Bronchial epithelial cell (primary cell): Measurements from ENCODE around the gene CRK. TPM values are rescaled to one million over a fixed set of nuclear protein-coding genes. Genes with fewer than 3 reads are reported as not detected.
"Not testable (repeated sequence)": the region's sequence is repeated elsewhere in the genome, so short reads cannot be mapped to it uniquely, and the experiment has no call there.

Source experiments
- DNase-seq: peaks from one replicate; pipeline ENCODE4 v3.0.0-alpha.2; 2010; ENCODE audit warnings: low read depth
- FAIRE-seq: peaks from 2 replicates; lab custom pipeline; 2011; peaks lifted over from hg19 to GRCh38; lab: Jason Lieb, UNC
- H3K27me3 ChIP-seq: 2 replicates; pipeline ENCODE4 v1.5.1; 2011; ENCODE audit warnings: low read length; ENCODE audit not compliant: control insufficient read depth, insufficient read depth
- H3K36me3 ChIP-seq: 2 replicates; pipeline ENCODE4 v1.5.1; 2011; ENCODE audit warnings: low read length; ENCODE audit not compliant: control insufficient read depth, insufficient read depth
- H3K4me3 ChIP-seq: 2 replicates; pipeline ENCODE4 v1.5.1; 2011; ENCODE audit warnings: mild to moderate bottlenecking, low read depth, low read length, control low read depth
- CTCF ChIP-seq: IDR thresholded peaks from 2 replicates; pipeline ENCODE4 v1.5.1; 2011; ENCODE audit warnings: mild to moderate bottlenecking, moderate library complexity, low read length, control low read depth, inconsistent platforms; ENCODE audit not compliant: insufficient read depth, severe bottlenecking
- total RNA-seq: library from RNA; depleted of rRNA; stranded (reverse); fragments of >200 nt; gene quantifications from 2 replicates; pipeline ENCODE4 v1.2.1, GENCODE V29; 2014

CRK gene
- total RNA-seq, 1 donor from 2014 or later = 152 TPM

GRCh38 chr17:1420981-1421380 lies 35.1 kb downstream of the CRK start:
- no peak overlapping the region for H3K4me3 ChIP-seq
- no peak for DNase-seq
- peaks cover 4% of the 10 kb centered on the region for H3K36me3 ChIP-seq
- TF ChIP-seq CTCF = no peak
- no peaks in the 10 kb centered on the region for H3K27me3 ChIP-seq
- FAIRE-seq = no peak

- no peak for DNase-seq
- H3K36me3 ChIP-seq = peaks cover 3% of the 10 kb centered on the region
- no peak overlapping the region for H3K4me3 ChIP-seq
- TF ChIP-seq CTCF = no peak
- H3K27me3 ChIP-seq = no peaks in the 10 kb centered on the region
- FAIRE-seq = no peak
Observed at GRCh38 chr17:1420163-1420562, 35.9 kb downstream of the CRK start.

GRCh38 chr17:1418476-1418875 lies 37.6 kb downstream of the CRK start:
- not testable (repeated sequence) for FAIRE-seq, H3K4me3 ChIP-seq, H3K27me3 ChIP-seq, DNase-seq, H3K36me3 ChIP-seq

GRCh38 chr17:1416414-1416813 lies 39.6 kb downstream of the CRK start:
- Histone ChIP-seq H3K4me3 (no peak overlapping the region), H3K27me3 (no peaks in the 10 kb centered on the region), H3K36me3 (peaks cover 1% of the 10 kb centered on the region)
- FAIRE-seq (no peak), DNase-seq (no peak)
- TF ChIP-seq CTCF = no peak

- FAIRE-seq = no peak
- Histone ChIP-seq H3K27me3 (no peaks in the 10 kb centered on the region), H3K36me3 (no peaks in the 10 kb centered on the region), H3K4me3 (no peak overlapping the region)
- DNase-seq = no peak
- no peak for TF ChIP-seq CTCF
Observed at GRCh38 chr17:1414634-1415033, 41.4 kb downstream of the CRK start.

- FAIRE-seq = no peak
- Histone ChIP-seq H3K36me3 (no peaks in the 10 kb centered on the region), H3K4me3 (no peak overlapping the region), H3K27me3 (no peaks in the 10 kb centered on the region)
- no peak for TF ChIP-seq CTCF
- no peak for DNase-seq
Observed at GRCh38 chr17:1414001-1414574, 41.9 kb downstream of the CRK start.
